ENCODE measurements around the gene RPTOR. TPM values are rescaled to one million over a fixed set of nuclear protein-coding genes. Genes with fewer than 3 reads are reported as not detected.

RPTOR gene
- total RNA-seq, 1 experiment from 2014 or later: 25.1 TPM

GRCh38 chr17:80585890-80586845, 41.5 kb downstream of the RPTOR start:
- no peak for DNase-seq (ENCODE audit: low read depth)

GRCh38 chr17:80586846-80587228, 42.2 kb downstream of the RPTOR start:
- no peak for DNase-seq (ENCODE audit: low read depth)

- DNase-seq (ENCODE audit: low read depth): no peak
Observed at GRCh38 chr17:80588702-80589383, 44.2 kb downstream of the RPTOR start.

- DNase-seq (ENCODE audit: low read depth): no peak
Observed at GRCh38 chr17:80591788-80592187, 47.1 kb downstream of the RPTOR start.

GRCh38 chr17:80592243-80592642, 47.6 kb downstream of the RPTOR start:
- no peak for DNase-seq (ENCODE audit: low read depth)

- DNase-seq (ENCODE audit: low read depth): no peak
Observed at GRCh38 chr17:80593181-80593580, 48.5 kb downstream of the RPTOR start.

- DNase-seq (ENCODE audit: low read depth): peak; percentile 18
Observed at GRCh38 chr17:80594431-80595269, 50.0 kb downstream of the RPTOR start.

GRCh38 chr17:80596760-80597608, 52.3 kb downstream of the RPTOR start:
- peak; percentile 21 for DNase-seq (ENCODE audit: low read depth)

- DNase-seq (ENCODE audit: low read depth): no peak
Observed at GRCh38 chr17:80598813-80599545, 54.3 kb downstream of the RPTOR start.

- DNase-seq (ENCODE audit: low read depth): no peak
Observed at GRCh38 chr17:80599546-80600305, 55.1 kb downstream of the RPTOR start.

GRCh38 chr17:80601146-80601545, 56.5 kb downstream of the RPTOR start:
- no peak for DNase-seq (ENCODE audit: low read depth)

GRCh38 chr17:80603396-80603795, 58.8 kb downstream of the RPTOR start:
- DNase-seq (ENCODE audit: low read depth): no peak

GRCh38 chr17:80604009-80604669, 59.5 kb downstream of the RPTOR start:
- DNase-seq (ENCODE audit: low read depth): no peak

GRCh38 chr17:80604670-80605010, 60.0 kb downstream of the RPTOR start:
- DNase-seq (ENCODE audit: low read depth): no peak

- no peak for DNase-seq (ENCODE audit: low read depth)
Observed at GRCh38 chr17:80605326-80606066, 60.9 kb downstream of the RPTOR start.

- DNase-seq (ENCODE audit: low read depth): no peak
Observed at GRCh38 chr17:80608326-80608725, 63.7 kb downstream of the RPTOR start.

GRCh38 chr17:80609757-80610156, 65.1 kb downstream of the RPTOR start:
- no peak for DNase-seq (ENCODE audit: low read depth)

GRCh38 chr17:80611816-80612215, 67.2 kb downstream of the RPTOR start:
- no peak for DNase-seq (ENCODE audit: low read depth)

Data from LHCN-M2 (cell line).